HepG2 (cell line): ENCODE measurements around the gene FRMD4A.

Source experiments
- ARID4A ChIP-seq: sonication (generic); formaldehyde crosslinking; IDR thresholded peaks from 2 replicates; pipeline ENCODE4 v1.5.0; 2020; ENCODE audit warnings: mild to moderate bottlenecking, missing genetic modification reagents, borderline replicate concordance
- ATF5 ChIP-seq: sonication (generic); formaldehyde crosslinking; IDR thresholded peaks from 2 replicates; pipeline ENCODE4 v1.4.0; 2020; ENCODE audit warnings: mild to moderate bottlenecking, low read depth, missing genetic modification reagents
- DRAP1 ChIP-seq: IDR thresholded peaks from 2 replicates; pipeline ENCODE4 v1.6.1; 2016; ENCODE audit warnings: missing genetic modification reagents, missing compliant biosample characterization
- EZH2 ChIP-seq: conservative IDR thresholded peaks from 2 replicates; pipeline ENCODE4 v1.6.1; 2012; ENCODE audit warnings: mild to moderate bottlenecking, low read depth, low read length, moderate library complexity
- KDM1A ChIP-seq: IDR thresholded peaks from 2 replicates; pipeline ENCODE4 v1.6.1; 2016; ENCODE audit warnings: missing compliant biosample characterization
- MIER3 ChIP-seq: IDR thresholded peaks from 2 replicates; pipeline ENCODE4 v1.6.1; 2016; ENCODE audit warnings: missing compliant biosample characterization, borderline replicate concordance
- MIXL1 ChIP-seq: IDR thresholded peaks from 2 replicates; pipeline ENCODE4 v1.6.1; 2016
- POGZ ChIP-seq: sonication (generic); formaldehyde crosslinking; IDR thresholded peaks from 2 replicates; pipeline ENCODE4 v1.4.0; 2020; ENCODE audit warnings: mild to moderate bottlenecking, missing genetic modification reagents
- RAD21 ChIP-seq: fragments of 450-650 bp; formaldehyde crosslinking; IDR thresholded peaks from 2 replicates; pipeline ENCODE4 v1.5.0; 2020; ENCODE audit warnings: mild to moderate bottlenecking
- REPIN1 ChIP-seq: sonication (generic); formaldehyde crosslinking; IDR thresholded peaks from 2 replicates; pipeline ENCODE4 v1.8.0; 2022; ENCODE audit warnings: missing genetic modification reagents, low read depth, mild to moderate bottlenecking, borderline replicate concordance
- TBP ChIP-seq: sonication (generic); formaldehyde crosslinking; IDR thresholded peaks from 2 replicates; pipeline ENCODE4 v1.5.0; 2020; ENCODE audit warnings: missing genetic modification reagents
- ZNF556 ChIP-seq: sonication (generic); formaldehyde crosslinking; IDR thresholded peaks from 2 replicates; pipeline ENCODE4 v1.4.0; 2020; ENCODE audit warnings: mild to moderate bottlenecking, missing genetic modification reagents, borderline replicate concordance
- ZNF776 ChIP-seq: sonication (generic); formaldehyde crosslinking; IDR thresholded peaks from 2 replicates; pipeline ENCODE4 v1.4.0; 2020; ENCODE audit warnings: mild to moderate bottlenecking, missing genetic modification reagents

GRCh38 chr10:13859979-13860654 lies 470.6 kb downstream of the FRMD4A start:
- TF ChIP-seq ATF5 (CRISPR knock-in tag) (no peak), EZH2 (no peak), KDM1A (no peak), MIER3 (no peak), ZNF556 (CRISPR knock-in tag) (no peak), ZNF776 (CRISPR knock-in tag) (no peak), TBP (CRISPR knock-in tag) (no peak), DRAP1 (CRISPR knock-in tag) (no peak), RAD21 (CRISPR knock-in tag) (no peak), POGZ (no peak), MIXL1 (no peak), REPIN1 (CRISPR knock-in tag) (no peak), ARID4A (CRISPR knock-in tag) (no peak)
